Mucosa of stomach (tissue), 1 donor: ENCODE results near the gene PEF1.
"Not testable (repeated sequence)": the region's sequence is repeated elsewhere in the genome, so short reads cannot be mapped to it uniquely, and the experiment has no call there.

Source experiments
- H3K27me3 ChIP-seq: one replicate; pipeline ENCODE4 v1.7.0; 2013; ENCODE audit warnings: mild to moderate bottlenecking, low read length; ENCODE audit not compliant: control insufficient read depth, insufficient read depth
- H3K36me3 ChIP-seq: one replicate; pipeline ENCODE4 v1.7.0; 2013; ENCODE audit warnings: low read length; ENCODE audit not compliant: control insufficient read depth, insufficient read depth
- H3K4me1 ChIP-seq: one replicate; pipeline ENCODE4 v1.7.0; 2013; ENCODE audit warnings: mild to moderate bottlenecking, low read length; ENCODE audit not compliant: control insufficient read depth, insufficient read depth
- H3K4me3 ChIP-seq: one replicate; pipeline ENCODE4 v1.7.0; 2013; ENCODE audit warnings: low read length
- H3K9ac ChIP-seq: one replicate; pipeline ENCODE4 v1.7.0; 2013; ENCODE audit warnings: mild to moderate bottlenecking, low read length, moderate library complexity
- H3K9me3 ChIP-seq: one replicate; pipeline ENCODE4 v1.7.0; 2013; ENCODE audit warnings: mild to moderate bottlenecking, low read length, moderate library complexity; ENCODE audit not compliant: control insufficient read depth
- donor health status: Pancreatic carcinoma.

Gene PEF1

DNA sequence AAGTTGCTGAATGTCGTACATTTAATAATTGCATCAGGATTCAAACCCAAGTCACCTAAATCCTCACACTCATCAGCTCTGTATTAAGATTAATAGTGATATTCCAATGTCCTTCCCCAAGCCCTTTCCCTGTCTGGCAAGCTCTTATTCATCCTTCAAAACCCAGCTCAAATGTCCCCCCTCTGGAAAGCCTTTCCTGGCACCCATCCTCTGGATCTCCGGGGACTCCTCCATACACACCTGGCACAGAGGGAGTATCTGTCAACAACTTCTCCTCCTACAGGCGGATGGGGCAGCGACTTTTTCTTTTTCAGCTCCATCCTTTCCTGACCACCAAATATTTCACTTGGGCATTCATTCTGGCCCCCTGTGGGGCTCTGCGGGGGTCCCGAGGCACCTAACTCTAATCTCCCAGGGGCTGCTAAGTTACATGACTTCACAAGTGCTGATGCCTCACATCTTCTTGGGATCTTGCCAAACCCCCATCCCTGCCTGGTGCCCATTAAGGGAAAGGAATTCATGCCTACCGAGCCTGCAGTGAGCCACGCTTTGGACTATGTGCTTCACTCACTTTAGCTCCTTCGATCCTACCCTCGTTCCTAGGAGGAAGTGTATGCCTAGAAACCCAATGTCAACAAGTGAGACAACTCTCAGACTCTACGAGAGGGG lies 53.1 kb downstream of the PEF1 start:
- no peak overlapping the region for H3K9ac ChIP-seq
- peaks cover 24% of the 10 kb centered on the region for H3K4me1 ChIP-seq

DNA sequence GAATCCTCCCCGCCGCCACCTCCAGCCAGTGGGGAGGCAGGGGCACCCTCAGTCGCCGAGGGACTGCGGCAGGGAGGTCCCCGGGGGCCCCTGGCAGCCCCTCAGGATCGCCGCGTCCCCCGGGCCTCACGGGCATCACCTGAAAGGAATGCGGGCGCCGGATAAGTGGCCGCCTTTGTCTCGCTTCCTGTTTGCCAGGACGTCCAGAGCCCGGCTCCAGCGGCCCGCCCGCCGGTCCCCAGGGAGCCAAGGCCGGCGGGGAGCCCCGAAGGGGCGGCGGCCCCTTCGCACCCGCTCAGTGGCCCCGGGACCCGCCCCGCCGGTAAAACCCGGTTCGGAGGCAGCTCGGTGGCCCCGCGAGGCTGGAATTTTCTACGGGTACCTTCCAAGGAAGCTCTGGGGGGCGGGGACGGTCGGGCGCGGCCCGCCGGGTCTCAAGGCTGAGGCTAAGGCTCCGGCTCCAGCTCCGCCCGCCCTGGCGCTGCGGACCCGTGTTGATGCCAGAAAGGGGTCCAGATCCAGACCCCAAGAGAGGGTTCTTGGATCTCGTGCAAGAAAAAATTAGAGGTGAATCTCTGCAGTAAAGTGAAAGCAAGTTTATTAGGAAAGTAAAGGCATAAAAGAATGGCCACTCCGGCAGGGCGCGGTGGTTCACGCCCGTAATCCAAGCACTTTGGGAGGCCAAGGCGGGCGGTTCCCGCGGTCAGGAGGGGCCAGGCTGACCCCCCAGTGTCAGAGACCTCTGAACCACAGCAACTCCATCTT lies 55.7 kb downstream of the PEF1 start:
- H3K4me3 ChIP-seq: peak overlapping the region; percentile 3
- no peaks in the 10 kb centered on the region for H3K36me3 ChIP-seq
- peaks cover 30% of the 10 kb centered on the region for H3K4me1 ChIP-seq
- H3K27me3 ChIP-seq: no peaks in the 10 kb centered on the region
- H3K9me3 ChIP-seq: no peaks in the 10 kb centered on the region
- peak overlapping the region; percentile 74 for H3K9ac ChIP-seq

More for the DNA sequence above, 53.1 kb downstream of the PEF1 start:
- no peaks in the 10 kb centered on the region for H3K36me3 ChIP-seq
- no peak overlapping the region for H3K4me3 ChIP-seq
- H3K27me3 ChIP-seq: no peaks in the 10 kb centered on the region
- H3K9me3 ChIP-seq: no peaks in the 10 kb centered on the region

DNA sequence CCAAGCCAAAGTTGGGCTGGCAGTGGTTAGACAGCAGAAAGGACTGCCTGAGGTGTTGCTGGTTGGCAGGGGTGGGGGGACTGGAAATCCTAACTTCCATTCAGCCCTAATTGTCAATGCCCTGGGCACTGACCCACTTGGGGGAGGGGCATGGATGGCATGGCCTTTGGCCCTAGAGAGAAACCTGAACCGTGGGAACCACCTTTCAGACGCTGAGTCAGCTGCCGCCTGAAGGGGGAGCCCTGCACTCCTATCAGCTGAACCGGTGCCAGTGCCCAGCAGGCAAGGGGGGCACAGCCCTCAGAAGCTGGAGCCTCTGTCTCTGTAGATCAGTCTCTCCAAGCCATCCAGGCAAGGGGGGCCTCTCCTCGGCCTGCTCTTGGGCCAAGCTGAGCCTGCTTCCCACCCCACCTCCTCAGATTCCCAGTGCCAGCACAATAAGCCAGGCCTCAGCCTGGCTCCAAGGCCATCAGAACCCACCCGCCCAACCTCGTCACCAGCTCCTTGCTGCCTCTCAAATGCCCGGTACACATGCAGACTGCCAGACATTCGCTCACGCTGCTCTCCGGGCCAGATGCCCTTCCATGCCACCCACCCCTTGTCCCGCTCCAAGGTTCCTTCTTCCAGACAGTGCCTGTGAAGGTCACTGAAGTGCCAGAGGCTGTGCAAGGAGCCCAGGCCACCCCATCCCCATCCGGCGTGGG lies 56.8 kb downstream of the PEF1 start:
- Histone ChIP-seq H3K4me1 (peaks cover 40% of the 10 kb centered on the region), H3K36me3 (peaks cover 6% of the 10 kb centered on the region), H3K9ac (peak overlapping the region; percentile 74), H3K9me3 (no peaks in the 10 kb centered on the region), H3K4me3 (no peak overlapping the region), H3K27me3 (no peaks in the 10 kb centered on the region)

DNA sequence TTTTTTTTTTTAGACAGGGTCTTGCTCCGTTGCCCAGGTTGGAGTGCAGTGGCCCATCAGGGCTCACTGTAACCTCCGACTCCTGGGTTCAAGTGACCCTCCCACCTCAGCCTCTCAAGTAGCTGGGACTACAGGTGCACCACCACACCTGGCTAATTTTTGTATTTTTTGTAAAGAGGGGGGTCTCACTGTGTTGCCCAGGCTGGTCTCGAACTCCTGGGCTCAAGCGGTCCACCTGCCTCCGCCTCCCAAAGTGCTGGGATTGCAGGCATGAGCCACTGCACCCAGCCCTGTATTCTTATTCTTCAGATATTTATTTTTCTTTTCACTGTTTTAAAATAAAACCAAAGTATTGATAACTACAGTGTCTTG lies 57.4 kb downstream of the PEF1 start:
- H3K9me3 ChIP-seq, H3K27me3 ChIP-seq, H3K9ac ChIP-seq, H3K36me3 ChIP-seq, H3K4me3 ChIP-seq: not testable (repeated sequence)
- H3K4me1 ChIP-seq: peaks cover 44% of the 10 kb centered on the region

DNA sequence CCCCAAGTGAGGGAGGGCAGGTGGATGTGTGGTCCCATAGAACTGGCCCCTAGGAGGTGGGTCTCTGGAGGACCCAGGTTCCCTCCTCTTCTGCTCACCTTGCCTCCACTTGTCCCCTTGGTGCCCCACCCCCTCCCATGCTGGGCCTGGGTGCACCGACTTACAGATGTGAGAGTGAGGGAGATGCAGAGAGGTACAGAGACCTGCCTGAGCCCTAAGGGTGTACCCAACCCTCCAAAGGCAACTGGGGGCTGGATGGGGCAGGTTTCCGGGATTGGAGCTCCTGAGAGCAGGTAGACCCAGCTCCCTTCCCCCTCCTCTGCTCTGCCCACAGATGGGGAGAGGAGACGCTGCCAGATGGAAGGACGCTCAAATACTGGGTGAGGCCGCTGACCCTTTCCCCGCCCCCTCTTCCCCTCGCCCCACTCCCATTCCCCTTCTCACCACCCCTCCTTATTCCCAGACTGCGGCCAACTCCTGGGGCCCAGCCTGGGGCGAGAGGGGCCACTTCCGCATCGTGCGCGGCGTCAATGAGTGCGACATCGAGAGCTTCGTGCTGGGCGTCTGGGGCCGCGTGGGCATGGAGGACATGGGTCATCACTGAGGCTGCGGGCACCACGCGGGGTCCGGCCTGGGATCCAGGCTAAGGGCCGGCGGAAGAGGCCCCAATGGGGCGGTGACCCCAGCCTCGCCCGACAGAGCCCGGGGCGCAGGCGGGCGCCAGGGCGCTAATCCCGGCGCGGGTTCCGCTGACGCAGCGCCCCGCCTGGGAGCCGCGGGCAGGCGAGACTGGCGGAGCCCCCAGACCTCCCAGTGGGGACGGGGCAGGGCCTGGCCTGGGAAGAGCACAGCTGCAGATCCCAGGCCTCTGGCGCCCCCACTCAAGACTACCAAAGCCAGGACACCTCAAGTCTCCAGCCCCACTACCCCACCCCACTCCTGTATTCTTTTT lies 58.0 kb downstream of the PEF1 start:
- Histone ChIP-seq H3K27me3 (no peaks in the 10 kb centered on the region), H3K4me1 (peaks cover 46% of the 10 kb centered on the region), H3K4me3 (no peak overlapping the region), H3K9ac (no peak overlapping the region), H3K9me3 (no peaks in the 10 kb centered on the region), H3K36me3 (peaks cover 6% of the 10 kb centered on the region)

DNA sequence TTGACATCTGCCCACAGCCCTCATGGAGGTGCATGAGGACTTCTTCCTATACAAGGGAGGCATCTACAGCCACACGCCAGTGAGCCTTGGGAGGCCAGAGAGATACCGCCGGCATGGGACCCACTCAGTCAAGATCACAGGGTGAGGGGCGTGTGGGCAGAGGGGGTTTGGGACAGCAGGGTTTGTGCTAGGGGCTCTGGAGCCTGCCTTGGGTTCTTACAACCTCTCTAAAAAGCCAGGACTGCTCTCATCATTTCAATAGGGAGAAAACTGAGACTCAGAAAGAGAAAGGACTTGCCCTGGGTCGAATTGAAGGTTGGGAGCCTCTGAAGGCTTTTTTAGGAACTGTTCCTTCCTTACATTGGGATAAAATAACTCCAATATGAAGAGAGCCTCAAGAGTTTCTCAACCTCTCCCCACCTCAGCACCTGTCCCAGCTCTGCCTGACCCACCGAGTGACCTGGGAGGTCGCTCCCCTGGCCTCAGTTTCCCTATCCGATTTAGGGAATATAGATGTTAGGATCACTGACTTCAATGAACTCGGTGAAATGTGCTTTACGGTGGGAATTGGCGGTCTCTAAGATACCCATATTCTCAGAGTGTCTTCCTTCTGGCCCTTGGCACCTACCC lies 58.8 kb downstream of the PEF1 start:
- H3K27me3 ChIP-seq: no peaks in the 10 kb centered on the region
- H3K4me1 ChIP-seq: peaks cover 49% of the 10 kb centered on the region
- peaks cover 6% of the 10 kb centered on the region for H3K36me3 ChIP-seq
- no peak overlapping the region for H3K4me3 ChIP-seq
- H3K9me3 ChIP-seq: no peaks in the 10 kb centered on the region
- no peak overlapping the region for H3K9ac ChIP-seq

DNA sequence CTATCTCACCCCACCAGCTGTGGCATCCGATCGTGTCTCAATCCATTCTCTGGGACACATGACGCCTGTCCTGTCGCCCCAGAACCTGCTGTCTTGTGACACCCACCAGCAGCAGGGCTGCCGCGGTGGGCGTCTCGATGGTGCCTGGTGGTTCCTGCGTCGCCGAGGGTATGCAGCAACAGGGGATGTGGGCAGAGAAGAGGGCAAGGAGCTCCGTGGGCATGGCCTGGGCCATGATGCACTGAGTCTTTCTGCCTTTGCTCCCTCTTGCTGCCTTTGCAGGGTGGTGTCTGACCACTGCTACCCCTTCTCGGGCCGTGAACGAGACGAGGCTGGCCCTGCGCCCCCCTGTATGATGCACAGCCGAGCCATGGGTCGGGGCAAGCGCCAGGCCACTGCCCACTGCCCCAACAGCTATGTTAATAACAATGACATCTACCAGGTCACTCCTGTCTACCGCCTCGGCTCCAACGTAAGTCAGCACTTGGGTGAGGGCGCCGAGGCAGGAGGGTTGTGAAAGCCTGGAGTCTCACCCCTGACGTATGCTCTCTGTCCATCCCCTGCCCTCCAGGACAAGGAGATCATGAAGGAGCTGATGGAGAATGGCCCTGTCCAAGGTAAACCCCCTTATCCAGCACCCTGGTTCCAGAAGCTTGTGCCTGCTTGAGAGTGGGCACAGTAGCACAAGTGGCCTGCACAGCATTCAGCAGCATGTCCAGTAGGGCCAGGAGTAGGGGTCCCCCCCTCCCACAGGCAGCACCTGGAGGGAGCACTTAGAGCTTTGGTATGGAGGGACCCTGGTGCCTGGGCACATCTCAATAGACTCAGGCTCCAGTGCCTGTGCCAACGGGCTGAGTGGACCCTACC lies 59.6 kb downstream of the PEF1 start:
- Histone ChIP-seq H3K36me3 (peaks cover 6% of the 10 kb centered on the region), H3K4me1 (peaks cover 57% of the 10 kb centered on the region), H3K4me3 (no peak overlapping the region)

DNA sequence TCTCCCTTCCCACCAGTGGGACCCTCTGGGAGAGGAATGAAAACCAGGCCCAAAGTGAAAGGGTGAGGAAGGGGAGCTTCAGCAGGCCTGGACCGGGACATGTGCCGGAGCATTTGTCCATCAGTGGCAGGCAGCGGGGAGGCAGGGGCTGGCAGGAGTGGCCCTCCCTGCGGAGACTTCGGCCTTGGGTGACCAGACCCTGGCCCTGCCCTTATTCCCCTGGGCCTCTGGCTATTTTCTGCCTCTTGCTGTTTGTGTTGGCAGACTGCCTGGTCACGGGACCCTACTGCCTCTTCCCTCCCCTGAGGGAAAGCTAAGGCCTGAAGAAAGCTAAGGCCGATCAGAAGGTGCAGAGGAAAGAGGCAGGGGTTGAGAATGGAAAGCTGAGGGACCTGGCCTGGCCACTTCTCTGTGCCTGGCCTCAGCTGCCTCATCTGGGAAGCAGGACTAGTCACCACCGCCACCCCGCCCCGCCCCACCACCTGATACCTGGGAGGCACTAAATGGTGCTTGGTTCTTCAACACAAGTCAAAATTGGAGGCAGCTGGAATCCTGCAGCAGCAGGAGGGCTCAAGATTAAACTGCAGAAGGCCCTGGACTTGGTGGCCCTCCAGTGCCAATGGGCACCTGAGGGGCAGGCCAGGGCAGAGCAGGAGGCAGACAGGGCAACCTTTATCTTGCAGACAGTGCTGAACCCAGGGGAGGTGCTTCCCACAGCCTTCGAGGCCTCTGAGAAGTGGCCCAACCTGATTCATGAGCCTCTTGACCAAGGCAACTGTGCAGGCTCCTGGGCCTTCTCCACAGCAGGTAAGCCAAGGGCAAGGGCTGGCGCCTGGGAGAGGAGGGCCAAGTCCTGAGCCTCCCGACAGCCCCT lies 60.4 kb downstream of the PEF1 start:
- H3K36me3 ChIP-seq: peaks cover 6% of the 10 kb centered on the region
- H3K4me1 ChIP-seq: peaks cover 65% of the 10 kb centered on the region
- H3K4me3 ChIP-seq: no peak overlapping the region
- no peaks in the 10 kb centered on the region for H3K27me3 ChIP-seq
- no peaks in the 10 kb centered on the region for H3K9me3 ChIP-seq
- peak overlapping the region; percentile 49 for H3K9ac ChIP-seq

More for the DNA sequence above, 59.6 kb downstream of the PEF1 start:
- H3K9ac ChIP-seq: no peak overlapping the region
- H3K27me3 ChIP-seq: no peaks in the 10 kb centered on the region
- no peaks in the 10 kb centered on the region for H3K9me3 ChIP-seq

DNA sequence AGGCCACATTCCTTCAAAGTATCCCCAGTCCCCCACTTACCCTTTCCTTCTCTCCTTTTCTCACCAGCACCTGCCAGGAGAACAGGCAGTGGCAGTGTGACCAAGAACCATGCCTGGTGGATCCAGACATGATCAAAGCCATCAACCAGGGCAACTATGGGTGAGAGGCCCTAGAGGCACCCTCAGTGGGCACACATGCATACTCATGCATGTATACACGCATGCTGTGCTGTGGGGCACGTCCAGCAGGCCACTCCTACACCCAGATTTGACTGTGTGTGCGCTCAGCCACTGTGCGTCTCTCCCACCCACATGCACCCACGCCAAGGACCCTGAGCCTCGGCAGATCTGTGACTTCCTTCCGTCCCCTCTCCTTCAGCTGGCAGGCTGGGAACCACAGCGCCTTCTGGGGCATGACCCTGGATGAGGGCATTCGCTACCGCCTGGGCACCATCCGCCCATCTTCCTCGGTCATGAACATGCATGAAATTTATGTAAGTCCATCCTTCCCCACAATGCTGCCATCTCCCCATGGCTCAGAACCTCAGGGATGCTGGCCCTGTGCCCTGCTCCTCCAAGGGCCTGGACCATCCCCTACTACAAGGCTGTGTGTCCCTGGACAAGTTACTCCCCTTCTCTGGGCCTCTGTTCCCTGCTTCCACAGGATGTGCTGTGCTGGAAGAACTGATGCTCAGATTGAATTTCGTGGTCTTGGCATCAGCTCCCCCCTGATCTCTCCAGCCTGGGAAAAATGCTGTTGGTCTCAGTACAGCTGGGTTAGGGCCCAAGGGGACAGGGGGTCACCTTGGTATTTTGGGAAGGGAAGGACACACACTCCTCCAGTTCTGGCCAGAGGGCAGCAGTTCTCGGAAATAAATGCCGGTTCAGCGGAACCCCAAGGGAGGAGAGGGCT lies 61.3 kb downstream of the PEF1 start:
- Histone ChIP-seq H3K4me1 (peaks cover 65% of the 10 kb centered on the region), H3K9ac (peak overlapping the region; percentile 49), H3K27me3 (no peaks in the 10 kb centered on the region), H3K9me3 (no peaks in the 10 kb centered on the region), H3K36me3 (peaks cover 6% of the 10 kb centered on the region), H3K4me3 (no peak overlapping the region)
